BJ (cell line): ENCODE results near the gene DESI2. TPM values are rescaled to one million over a fixed set of nuclear protein-coding genes. Genes with fewer than 3 reads are reported as not detected.

Source experiments
- CTCF ChIA-PET: fragments of 350-600 bp; formaldehyde crosslinking; extraction: SDS; loops from one replicate; lab custom pipeline; 2021; ENCODE audit warnings: antibody characterized with exemption, inconsistent platforms; lab: Yijun Ruan, JAX
- POLR2A ChIA-PET: fragments of 300-600 bp; sonication (Branson Sonifier 250); formaldehyde crosslinking; extraction: SDS; loops from one replicate; lab custom pipeline; 2021; ENCODE audit warnings: antibody characterized with exemption; lab: Charles Lee
- DNase-seq: peaks from one replicate; pipeline ENCODE4 v3.0.0-alpha.2; 2011; ENCODE audit warnings: low read depth
- H3K27me3 ChIP-seq: 2 replicates; pipeline ENCODE4 v1.6.0; 2011; ENCODE audit warnings: low read length; ENCODE audit not compliant: control insufficient read depth, insufficient read depth
- H3K36me3 ChIP-seq: 2 replicates; pipeline ENCODE4 v1.5.1; 2011; ENCODE audit warnings: low read length; ENCODE audit not compliant: control insufficient read depth, insufficient read depth
- H3K4me3 ChIP-seq: 2 replicates; pipeline ENCODE4 v1.5.1; 2011; ENCODE audit warnings: low read depth, mild to moderate bottlenecking, control low read depth, low read length
- polyA plus RNA-seq: library from polyadenylated mRNA; depleted of rRNA; stranded (reverse); fragments of >200 nt; gene quantifications from 2 replicates; pipeline ENCODE4 v1.2.3, GENCODE V29; 2011
- TF ChIP-seq, protein P1 (sequence below): IDR thresholded peaks from 2 replicates; pipeline ENCODE4 v1.5.1; 2011; ENCODE audit warnings: low read depth, mild to moderate bottlenecking, control low read depth, inconsistent platforms, low read length, moderate library complexity; ENCODE audit not compliant: insufficient read depth

The DESI2 gene
- polyA plus RNA-seq, 1 experiment = 31.1 TPM

DNA sequence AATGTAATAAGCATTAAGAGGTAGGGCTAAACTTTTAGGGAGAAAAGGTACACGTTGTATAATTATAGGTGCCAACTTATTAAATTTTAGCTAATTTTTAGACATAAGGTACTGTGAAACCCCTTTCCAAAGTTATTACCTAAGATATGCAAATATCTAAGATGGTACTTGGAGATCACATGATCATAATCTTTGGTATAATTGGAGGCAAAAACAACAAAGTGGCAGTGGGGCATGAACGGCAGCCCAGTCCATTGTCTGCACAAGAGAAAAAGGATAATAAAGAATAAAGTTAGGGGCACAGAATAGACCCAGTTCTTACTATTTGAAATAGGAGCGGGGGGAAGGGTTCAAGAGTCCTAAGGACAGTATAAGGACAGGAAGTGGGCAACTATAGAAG is 51.2 kb downstream of the DESI2 start:
- POLR2A ChIA-PET = no interaction called here
- no peaks in the 10 kb centered on the region for H3K27me3 ChIP-seq
- TF ChIP-seq, protein P1, sequence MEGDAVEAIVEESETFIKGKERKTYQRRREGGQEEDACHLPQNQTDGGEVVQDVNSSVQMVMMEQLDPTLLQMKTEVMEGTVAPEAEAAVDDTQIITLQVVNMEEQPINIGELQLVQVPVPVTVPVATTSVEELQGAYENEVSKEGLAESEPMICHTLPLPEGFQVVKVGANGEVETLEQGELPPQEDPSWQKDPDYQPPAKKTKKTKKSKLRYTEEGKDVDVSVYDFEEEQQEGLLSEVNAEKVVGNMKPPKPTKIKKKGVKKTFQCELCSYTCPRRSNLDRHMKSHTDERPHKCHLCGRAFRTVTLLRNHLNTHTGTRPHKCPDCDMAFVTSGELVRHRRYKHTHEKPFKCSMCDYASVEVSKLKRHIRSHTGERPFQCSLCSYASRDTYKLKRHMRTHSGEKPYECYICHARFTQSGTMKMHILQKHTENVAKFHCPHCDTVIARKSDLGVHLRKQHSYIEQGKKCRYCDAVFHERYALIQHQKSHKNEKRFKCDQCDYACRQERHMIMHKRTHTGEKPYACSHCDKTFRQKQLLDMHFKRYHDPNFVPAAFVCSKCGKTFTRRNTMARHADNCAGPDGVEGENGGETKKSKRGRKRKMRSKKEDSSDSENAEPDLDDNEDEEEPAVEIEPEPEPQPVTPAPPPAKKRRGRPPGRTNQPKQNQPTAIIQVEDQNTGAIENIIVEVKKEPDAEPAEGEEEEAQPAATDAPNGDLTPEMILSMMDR = no peak
- peaks cover 5% of the 10 kb centered on the region for H3K36me3 ChIP-seq
- H3K4me3 ChIP-seq = no peak overlapping the region
- no peak for DNase-seq
- CTCF ChIA-PET = no interaction called here

DNA sequence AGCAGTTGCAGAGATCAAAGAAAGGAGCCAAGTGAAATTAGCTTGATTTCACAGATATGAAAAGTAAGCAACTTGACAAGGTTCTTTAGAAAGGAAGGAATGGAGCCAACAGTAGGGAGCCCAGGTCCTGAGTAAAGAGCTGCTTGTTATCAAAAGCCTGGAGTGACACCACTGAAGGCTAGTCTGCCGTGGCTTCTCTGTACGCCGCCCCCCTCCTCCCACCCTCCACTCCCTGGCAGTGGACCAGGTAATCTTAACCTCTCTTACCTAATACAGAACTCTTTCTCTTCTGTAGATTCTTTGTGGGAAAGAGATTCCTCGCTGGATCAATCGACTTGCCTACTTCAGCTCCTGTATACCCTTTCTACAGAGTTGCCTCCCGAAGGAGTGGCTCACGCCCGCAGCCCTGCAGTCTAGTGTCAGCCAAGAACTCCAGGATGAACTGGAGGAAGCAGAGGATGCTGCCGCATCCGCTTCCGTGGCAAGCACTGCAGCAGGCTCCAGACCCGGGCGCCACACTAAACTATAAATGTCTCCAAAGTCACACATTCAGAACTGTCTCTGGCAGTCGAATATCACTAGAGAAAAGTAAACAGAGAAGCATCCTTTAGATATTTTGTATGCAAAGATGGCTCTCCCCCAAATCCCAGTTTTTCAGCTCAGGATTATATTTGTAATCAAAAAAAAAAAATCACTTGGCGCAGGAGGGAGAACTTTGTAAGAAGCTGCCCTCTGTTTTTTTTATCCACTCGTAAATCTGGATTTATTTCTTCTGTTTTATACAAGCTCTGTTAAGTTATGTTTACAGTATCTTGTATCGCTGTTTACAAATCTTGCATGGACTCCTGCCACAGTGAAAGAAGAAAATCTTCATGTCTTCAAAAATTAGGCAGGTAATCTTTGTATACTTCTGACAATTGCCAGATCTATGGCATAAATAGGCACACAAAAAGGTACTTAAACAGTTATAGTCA is 52.6 kb downstream of the DESI2 start:
- Histone ChIP-seq H3K4me3 (no peak overlapping the region), H3K36me3 (peaks cover 1% of the 10 kb centered on the region; the same call in 1 of the 2 replicates), H3K27me3 (no peaks in the 10 kb centered on the region)
- ChIA-PET CTCF (interaction anchor here (0.6 kb wide), 2 partner anchors 100 to 352 kb away, joined by 3 to 4 read pairs; no protein-coding TSS in a partner anchor), POLR2A (no interaction called here)
- TF ChIP-seq, protein P1 = no peak
- no peak for DNase-seq

DNA sequence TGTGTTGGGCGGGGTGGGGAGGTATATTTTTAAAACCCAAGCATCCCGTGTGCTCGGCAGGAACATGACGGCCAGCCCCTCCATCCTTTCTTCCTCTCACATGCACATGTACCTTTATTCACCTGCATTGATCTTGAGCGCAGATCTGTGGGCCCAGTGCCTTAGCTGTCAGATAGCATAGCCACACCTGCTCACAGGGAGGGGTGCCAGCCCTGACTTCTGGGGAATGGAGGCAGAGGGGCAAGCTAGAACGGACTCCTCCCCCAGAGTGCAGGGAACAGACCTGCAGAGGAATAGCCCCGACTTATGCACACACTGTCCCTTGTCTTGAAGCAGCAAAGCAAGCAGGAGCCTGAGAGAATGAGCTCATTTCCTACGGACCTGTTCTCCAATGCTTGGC is 56.1 kb downstream of the DESI2 start:
- peaks cover 1% of the 10 kb centered on the region; the same call in 1 of the 2 replicates for H3K36me3 ChIP-seq
- TF ChIP-seq, protein P1 = no peak
- H3K4me3 ChIP-seq = no peak overlapping the region
- CTCF ChIA-PET = no interaction called here
- no peak for DNase-seq
- H3K27me3 ChIP-seq = no peaks in the 10 kb centered on the region
- POLR2A ChIA-PET = no interaction called here

DNA sequence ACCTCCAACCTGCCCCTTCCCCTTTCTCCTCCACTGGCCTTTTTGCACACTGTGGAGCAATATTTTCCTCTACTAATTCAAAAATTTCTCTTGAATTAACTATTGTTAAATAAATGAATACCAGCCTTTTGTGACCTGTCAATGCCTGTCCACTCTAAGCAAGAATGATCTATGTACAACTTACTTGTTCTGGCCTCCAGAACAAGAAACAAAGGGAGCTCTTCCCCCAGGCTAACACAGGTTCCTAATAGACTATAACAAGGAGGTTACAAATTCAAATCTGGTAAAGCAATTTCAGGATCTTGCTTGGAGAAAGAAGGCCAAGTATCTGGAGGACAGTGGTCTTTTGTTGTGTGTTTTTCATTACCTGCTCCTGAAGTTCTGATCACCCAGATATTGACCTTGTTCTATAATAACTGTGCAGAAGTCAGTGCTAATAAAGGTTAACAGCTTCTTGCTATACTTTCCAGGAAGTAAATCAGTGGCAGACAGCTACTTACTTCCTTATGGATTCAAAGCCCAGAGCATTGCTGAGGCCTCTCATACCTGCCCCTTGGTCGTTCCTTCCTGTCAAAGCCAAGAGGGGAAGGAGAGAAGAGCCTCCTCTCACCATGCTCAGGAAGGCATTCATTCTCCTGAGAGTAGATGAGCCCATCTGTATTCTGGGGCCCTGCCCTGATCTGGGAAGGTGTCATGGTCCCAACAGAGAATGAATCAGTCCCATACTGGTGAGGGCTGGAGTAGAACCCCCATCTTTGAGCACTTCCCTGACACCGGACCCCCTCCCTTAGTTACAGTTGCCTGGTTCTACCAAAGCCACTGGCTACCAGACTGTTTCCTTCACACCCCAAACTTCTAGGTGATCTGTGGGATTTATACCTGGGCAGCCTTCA is 56.8 kb downstream of the DESI2 start:
- CTCF ChIA-PET = no interaction called here
- Histone ChIP-seq H3K27me3 (no peaks in the 10 kb centered on the region), H3K4me3 (no peak overlapping the region), H3K36me3 (peaks cover 1% of the 10 kb centered on the region; the same call in 1 of the 2 replicates)
- DNase-seq = no peak
- POLR2A ChIA-PET = no interaction called here
- TF ChIP-seq, protein P1 = no peak
